Coronary artery (tissue), 2 donors: ENCODE data around the gene SPATA20.

Source experiments
- DNase-seq: peaks from one replicate; pipeline ENCODE4 v3.0.0-alpha.2; 2017; ENCODE audit warnings: low spot score
- H3K27ac ChIP-seq, 2 donors: fragments of 200-600 bp; sonication (generic); one replicate each; pipeline ENCODE4 v1.5.1; 2016 to 2019
- H3K4me3 ChIP-seq: fragments of 200-600 bp; sonication (generic); 2 replicates; pipeline ENCODE4 v1.5.1; 2016; ENCODE audit warnings: mild to moderate bottlenecking, moderate library complexity
- CTCF ChIP-seq: fragments of 200-600 bp; sonication (generic); IDR thresholded peaks from one replicate; pipeline ENCODE4 v1.5.1; 2019; ENCODE audit warnings: antibody characterized with exemption

The SPATA20 gene

GRCh38 chr17:50540560-50541401 is 6.2 kb upstream of the SPATA20 start:
- DNase-seq, result no peak
- no peak for TF ChIP-seq CTCF
- Histone ChIP-seq H3K4me3 (peak overlapping the region; percentile 77), H3K27ac (peak overlapping the region in 1 of 2 donors; percentile 76)

GRCh38 chr17:50541402-50541715 is 5.6 kb upstream of the SPATA20 start:
- Histone ChIP-seq H3K27ac (peak overlapping the region in 1 of 2 donors; percentile 76), H3K4me3 (peak overlapping the region; percentile 77)
- no peak for DNase-seq
- no peak for TF ChIP-seq CTCF

DNA sequence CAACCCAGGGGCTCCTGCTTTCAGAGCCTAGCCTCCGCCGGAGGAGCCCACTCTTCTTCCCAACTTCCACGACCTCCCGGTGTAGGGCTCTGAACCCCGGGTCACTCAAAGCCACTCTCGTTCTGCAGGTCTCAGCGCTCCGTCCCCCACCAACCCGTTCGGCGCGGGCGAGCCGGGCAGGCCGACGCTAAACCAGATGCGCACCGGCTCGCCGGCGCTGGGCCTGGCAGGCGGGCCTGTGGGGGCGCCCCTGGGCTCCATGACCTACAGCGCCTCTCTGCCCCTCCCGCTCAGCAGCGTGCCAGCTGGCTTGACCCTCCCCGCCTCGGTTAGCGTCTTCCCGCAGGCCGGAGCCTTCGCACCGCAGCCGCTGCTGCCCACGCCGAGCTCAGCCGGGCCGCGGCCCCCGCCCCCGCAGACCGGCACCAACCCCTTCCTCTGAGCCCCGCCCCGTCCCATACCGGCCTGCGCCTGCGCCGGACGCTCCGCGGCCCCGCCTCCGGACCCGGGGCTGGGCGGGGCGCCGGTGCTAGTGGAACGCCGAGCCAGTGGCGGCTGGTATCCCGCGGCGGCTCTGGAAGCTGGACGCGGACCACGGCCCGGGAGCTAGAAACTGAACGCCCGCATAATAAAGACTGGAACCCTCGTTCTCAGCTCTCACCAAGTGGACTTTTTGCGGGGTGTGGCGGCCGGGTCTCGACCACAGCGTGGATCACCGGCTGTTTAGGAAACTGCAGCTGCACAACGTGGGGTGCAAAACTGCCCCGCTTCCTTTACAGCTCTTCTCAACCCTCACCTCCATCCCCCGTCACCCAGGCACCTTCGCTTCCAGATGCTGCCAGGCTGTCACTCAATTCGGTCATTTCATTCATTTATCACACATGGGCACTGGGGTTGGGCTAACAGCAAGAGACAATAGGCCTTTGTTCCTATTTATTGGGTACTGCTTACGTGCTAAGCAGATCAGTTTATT is 5.0 kb upstream of the SPATA20 start:
- DNase-seq, result peak; percentile 87
- TF ChIP-seq CTCF, result no peak
- Histone ChIP-seq H3K4me3 (peak overlapping the region; percentile 77), H3K27ac (peak overlapping the region; percentile 36 to 76)

DNA sequence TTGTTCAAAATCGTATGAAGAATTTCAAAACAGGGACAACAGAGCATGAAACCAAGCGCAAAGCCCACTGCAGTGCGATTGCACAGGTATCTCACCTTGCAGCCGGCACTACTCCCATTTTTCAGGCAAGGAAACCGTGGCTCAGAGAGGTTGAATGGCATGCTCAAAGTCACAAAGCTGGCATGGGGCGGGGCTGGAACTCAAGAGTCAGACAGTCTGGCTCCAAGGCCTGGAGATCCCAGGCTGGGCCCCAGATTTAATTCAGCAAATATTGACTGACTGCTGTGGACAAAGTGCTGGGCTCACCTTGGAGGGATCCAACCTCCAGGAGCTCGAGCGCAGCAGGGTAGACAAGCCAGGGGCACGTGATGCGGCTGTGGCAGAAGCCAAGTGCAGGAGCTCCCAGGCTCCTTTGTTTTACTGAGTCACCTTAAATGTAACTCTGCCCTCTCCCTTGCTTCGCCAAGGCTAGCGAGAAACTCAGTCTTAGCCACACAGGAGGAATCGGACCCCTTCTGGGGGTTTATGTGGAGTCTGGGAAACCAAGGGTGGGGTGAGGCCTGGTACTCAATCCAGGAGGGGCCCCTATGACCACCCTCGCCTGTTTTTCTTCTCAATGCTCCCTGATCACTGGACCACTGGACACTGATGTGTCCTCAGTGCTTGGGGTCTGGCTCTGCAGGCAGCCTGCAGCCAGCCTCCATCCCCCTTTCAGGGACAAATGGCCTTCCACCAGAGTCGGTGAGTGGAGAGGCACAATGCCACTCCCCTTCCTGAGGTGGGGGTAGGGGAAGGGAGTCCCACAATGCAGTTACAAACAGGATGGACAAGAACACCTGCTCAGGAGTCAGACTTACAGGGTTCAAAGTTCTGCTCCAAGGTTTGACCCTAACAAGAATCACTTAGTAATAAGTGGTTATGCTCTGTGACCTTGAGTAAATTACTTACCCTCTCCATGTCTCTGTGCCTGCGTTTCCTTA is 3.9 kb upstream of the SPATA20 start:
- Histone ChIP-seq H3K27ac (no peak overlapping the region), H3K4me3 (peak overlapping the region; percentile 77)
- no peak for DNase-seq
- TF ChIP-seq CTCF, result no peak

GRCh38 chr17:50544516-50544915 is 2.5 kb upstream of the SPATA20 start:
- TF ChIP-seq CTCF, result no peak
- no peak for DNase-seq
- Histone ChIP-seq H3K27ac (no peak overlapping the region), H3K4me3 (no peak overlapping the region)

DNA sequence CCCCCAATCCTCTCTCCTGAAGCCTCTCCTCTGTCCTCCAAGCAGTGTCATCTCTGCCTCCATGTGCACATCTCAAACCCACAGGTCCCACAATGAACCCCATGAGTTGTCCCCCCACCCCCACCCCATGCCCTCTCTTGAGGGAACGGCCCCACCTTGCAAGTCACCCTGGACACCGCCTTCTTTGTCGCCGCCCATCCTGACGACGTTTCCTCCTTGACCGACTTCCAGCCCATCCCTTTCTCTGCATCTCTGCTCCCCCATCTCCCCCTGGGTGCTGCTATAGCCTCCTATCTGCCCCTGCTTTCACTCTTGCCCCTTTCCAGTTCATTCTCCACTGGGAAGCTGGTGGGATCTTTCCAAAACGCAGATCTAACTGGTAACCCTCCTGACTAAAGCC is 1.7 kb upstream of the SPATA20 start:
- TF ChIP-seq CTCF, result no peak
- no peak for DNase-seq

More for the DNA sequence above, 1.7 kb upstream of the SPATA20 start:
- no peak overlapping the region for H3K4me3 ChIP-seq
- H3K27ac ChIP-seq, result no peak overlapping the region
